ENCODE results near the gene CDHR2. TPM values are rescaled to one million over a fixed set of nuclear protein-coding genes. Genes with fewer than 3 reads are reported as not detected.

The CDHR2 gene
- total and polyA plus RNA-seq, 3 donors from 2014 or later = 32.0 to 60.5 (median 39.8) TPM

DNA sequence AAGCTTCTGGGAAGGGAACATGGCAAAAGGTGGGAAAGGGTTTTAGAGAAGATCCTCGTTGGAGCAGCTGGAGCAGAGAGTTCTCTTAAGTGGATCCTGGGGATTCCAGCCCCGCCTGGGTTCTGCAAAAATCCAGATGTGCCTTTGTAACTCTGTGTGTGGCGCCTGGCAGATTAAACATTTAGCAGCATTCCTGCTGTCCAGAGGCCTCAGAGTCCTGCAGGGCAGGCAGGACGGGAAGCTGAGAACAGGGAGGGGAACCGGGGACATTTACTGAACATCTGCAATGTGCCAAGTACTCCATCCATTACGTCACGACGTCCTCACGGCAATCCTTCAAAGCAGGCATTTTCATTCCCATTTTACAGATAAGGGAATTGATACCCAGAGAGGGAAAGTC, 87.3 kb downstream of the CDHR2 start:
- H3K9me3 ChIP-seq = no peaks in the 10 kb centered on the region
- no peak overlapping the region for H3K27ac ChIP-seq
- H3K4me1 ChIP-seq = no peaks in the 10 kb centered on the region
- intact Hi-C loops (cut with DNase I; ENCODE audit: low total_unique reads) = loop anchor here (10.0 kb wide), 1 partner anchor 92 kb away; the partner anchor contains the start of gene CDHR2
- H3K36me3 ChIP-seq (ENCODE audit: low read depth, missing control alignments) = no peaks in the 10 kb centered on the region
- TF ChIP-seq, protein P1, sequence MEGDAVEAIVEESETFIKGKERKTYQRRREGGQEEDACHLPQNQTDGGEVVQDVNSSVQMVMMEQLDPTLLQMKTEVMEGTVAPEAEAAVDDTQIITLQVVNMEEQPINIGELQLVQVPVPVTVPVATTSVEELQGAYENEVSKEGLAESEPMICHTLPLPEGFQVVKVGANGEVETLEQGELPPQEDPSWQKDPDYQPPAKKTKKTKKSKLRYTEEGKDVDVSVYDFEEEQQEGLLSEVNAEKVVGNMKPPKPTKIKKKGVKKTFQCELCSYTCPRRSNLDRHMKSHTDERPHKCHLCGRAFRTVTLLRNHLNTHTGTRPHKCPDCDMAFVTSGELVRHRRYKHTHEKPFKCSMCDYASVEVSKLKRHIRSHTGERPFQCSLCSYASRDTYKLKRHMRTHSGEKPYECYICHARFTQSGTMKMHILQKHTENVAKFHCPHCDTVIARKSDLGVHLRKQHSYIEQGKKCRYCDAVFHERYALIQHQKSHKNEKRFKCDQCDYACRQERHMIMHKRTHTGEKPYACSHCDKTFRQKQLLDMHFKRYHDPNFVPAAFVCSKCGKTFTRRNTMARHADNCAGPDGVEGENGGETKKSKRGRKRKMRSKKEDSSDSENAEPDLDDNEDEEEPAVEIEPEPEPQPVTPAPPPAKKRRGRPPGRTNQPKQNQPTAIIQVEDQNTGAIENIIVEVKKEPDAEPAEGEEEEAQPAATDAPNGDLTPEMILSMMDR (IDR thresholded peaks at IDR 0.05) = no peak
- no peak for TF ChIP-seq POLR2A (IDR thresholded peaks at IDR 0.05)
- H3K4me3 ChIP-seq = no peak overlapping the region
- no peaks in the 10 kb centered on the region for H3K27me3 ChIP-seq
- whole genome bisulfite sequencing, 2 donors = 61 to 62% methylated on average over 9 of the region's 9 CpGs
- DNase-seq = no peak

DNA sequence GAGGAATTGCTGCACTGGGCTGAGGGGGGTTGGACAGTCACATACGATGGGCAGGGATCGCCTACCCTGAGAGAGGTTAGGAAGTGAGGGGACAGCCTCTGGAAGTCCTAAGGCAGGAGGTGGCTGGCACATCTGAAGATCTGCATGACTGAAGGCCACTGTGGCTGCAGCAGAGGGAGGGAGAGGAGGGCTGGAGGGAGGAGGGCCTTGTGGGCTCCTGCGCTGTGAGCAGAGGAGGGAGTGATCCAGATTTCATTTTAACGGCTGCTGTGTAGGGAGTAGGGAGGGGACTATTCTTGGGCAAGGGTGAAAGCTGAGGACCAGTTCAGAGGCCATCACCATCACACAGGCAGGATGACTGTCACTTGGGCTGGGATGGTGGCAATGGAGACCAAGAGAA, 88.4 kb downstream of the CDHR2 start:
- TF ChIP-seq, protein P1 (IDR thresholded peaks at IDR 0.05) = no peak
- TF ChIP-seq POLR2A (IDR thresholded peaks at IDR 0.05) = no peak
- Histone ChIP-seq H3K36me3 (ENCODE audit: low read depth, missing control alignments) (no peaks in the 10 kb centered on the region), H3K4me1 (no peaks in the 10 kb centered on the region), H3K4me3 (no peak overlapping the region), H3K27ac (no peak overlapping the region), H3K27me3 (no peaks in the 10 kb centered on the region), H3K9me3 (no peaks in the 10 kb centered on the region)
- 53 to 54% methylated on average over 4 of the region's 4 CpGs for WGBS, 2 donors
- DNase-seq = no peak
- intact Hi-C loops (cut with DNase I; ENCODE audit: low total_unique reads) = loop anchor here (10.0 kb wide), 1 partner anchor 93 kb away; the partner anchor contains the start of gene CDHR2

GRCh38 chr5:176638437-176638836, 89.3 kb downstream of the CDHR2 start:
- Histone ChIP-seq H3K27ac (no peak overlapping the region), H3K9me3 (no peaks in the 10 kb centered on the region), H3K36me3 (ENCODE audit: low read depth, missing control alignments) (no peaks in the 10 kb centered on the region), H3K4me1 (peaks cover 6% of the 10 kb centered on the region), H3K27me3 (no peaks in the 10 kb centered on the region), H3K4me3 (no peak overlapping the region)
- intact Hi-C loops (cut with DNase I; ENCODE audit: low total_unique reads) = loop anchor here (10.0 kb wide), 1 partner anchor 94 kb away; the partner anchor contains the start of gene CDHR2
- TF ChIP-seq POLR2A (IDR thresholded peaks at IDR 0.05) = no peak
- TF ChIP-seq, protein P1 (IDR thresholded peaks at IDR 0.05) = no peak
- WGBS, 2 donors = 90 to 100% methylated on average over 3 of the region's 3 CpGs
- no peak for DNase-seq

DNA sequence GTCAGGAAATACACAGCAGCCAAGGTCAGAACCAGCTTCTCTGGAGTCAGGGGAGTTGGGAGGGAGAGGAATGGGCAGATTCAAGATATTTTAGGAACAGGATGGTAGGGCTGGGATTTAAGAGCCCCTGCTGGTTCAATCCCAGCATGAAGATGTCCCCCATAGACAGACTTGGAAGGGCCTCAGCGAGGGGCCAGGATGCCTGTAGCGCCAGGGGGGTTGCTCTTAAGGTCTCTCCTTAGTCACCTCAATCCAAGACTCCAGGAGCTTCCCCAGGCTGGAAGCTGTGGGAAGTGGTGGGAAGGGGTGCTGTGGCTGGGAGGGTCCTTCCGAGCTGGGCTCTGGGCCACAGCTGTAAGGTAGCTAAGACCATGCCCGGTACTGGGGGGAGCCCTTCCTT, 90.1 kb downstream of the CDHR2 start:
- intact Hi-C loops (cut with DNase I; ENCODE audit: low total_unique reads) = loop anchor here (10.0 kb wide), 1 partner anchor 94 kb away; the partner anchor contains the start of gene CDHR2
- Histone ChIP-seq H3K27ac (no peak overlapping the region), H3K4me3 (no peak overlapping the region), H3K9me3 (no peaks in the 10 kb centered on the region), H3K36me3 (ENCODE audit: low read depth, missing control alignments) (no peaks in the 10 kb centered on the region), H3K27me3 (no peaks in the 10 kb centered on the region), H3K4me1 (peaks cover 8% of the 10 kb centered on the region)
- 78 to 87% methylated on average over 1 to 3 of the region's 4 CpGs for WGBS, 2 donors
- TF ChIP-seq POLR2A (IDR thresholded peaks at IDR 0.05) = no peak
- TF ChIP-seq, protein P1 (IDR thresholded peaks at IDR 0.05) = no peak
- no peak for DNase-seq

DNA sequence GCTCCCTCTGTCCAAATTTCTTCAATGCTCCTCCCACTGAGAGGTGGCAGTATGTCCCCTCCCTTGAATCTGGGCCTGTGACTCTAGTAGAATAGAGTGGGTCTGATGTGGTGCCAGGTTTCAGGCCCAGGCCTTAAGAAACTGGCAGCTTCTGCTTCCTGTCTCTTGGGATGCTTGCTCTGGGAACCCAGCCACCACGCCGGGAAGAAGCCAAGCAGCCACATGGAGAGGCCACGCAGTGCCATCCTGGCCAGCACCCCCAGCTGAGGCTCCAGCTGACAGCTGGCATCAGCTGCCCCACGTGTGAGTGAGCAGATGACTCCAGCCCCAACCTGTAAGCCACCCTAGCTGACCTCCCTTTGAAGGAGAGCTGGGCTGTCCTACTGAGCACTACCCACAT, 90.8 kb downstream of the CDHR2 start:
- Histone ChIP-seq H3K4me1 (peaks cover 8% of the 10 kb centered on the region), H3K36me3 (ENCODE audit: low read depth, missing control alignments) (no peaks in the 10 kb centered on the region), H3K27me3 (no peaks in the 10 kb centered on the region), H3K4me3 (no peak overlapping the region), H3K27ac (no peak overlapping the region), H3K9me3 (no peaks in the 10 kb centered on the region)
- intact Hi-C loops (cut with DNase I; ENCODE audit: low total_unique reads) = loop anchor here (10.0 kb wide), 1 partner anchor 95 kb away; the partner anchor contains the start of gene CDHR2
- WGBS, 2 donors = 53% methylated on average over 2 to 4 of the region's 4 CpGs
- DNase-seq = no peak
- no peak for TF ChIP-seq POLR2A (IDR thresholded peaks at IDR 0.05)
- TF ChIP-seq, protein P1 (IDR thresholded peaks at IDR 0.05) = no peak

Measured in testis (tissue), 3 donors.